Measurements from ENCODE around the gene MSTO1.
A peak's percentile ranks its signal among the peaks of the same experiment; 100 is the strongest.
"Not testable (repeated sequence)": the region's sequence is repeated elsewhere in the genome, so short reads cannot be mapped to it uniquely, and the experiment has no call there.

MSTO1 gene

GRCh38 chr1:155589282-155589681 is 20.7 kb upstream of the MSTO1 start:
- not testable (repeated sequence) for H3K4me1 ChIP-seq (ENCODE audit: control insufficient read depth, insufficient read depth, low read length, poor library complexity, severe bottlenecking); H3K36me3 ChIP-seq (ENCODE audit: control insufficient read depth, insufficient read depth, low read length); H3K4me3 ChIP-seq (ENCODE audit: insufficient read depth, low read depth, low read length, poor library complexity, severe bottlenecking); H3K27me3 ChIP-seq (replicated peaks; ENCODE audit: control insufficient read depth, insufficient read depth, low read length, poor library complexity, severe bottlenecking); H3K9me3 ChIP-seq (ENCODE audit: control insufficient read depth, low read length); DNase-seq; H3K27ac ChIP-seq (ENCODE audit: insufficient read depth, low read length, poor library complexity, severe bottlenecking)

DNA sequence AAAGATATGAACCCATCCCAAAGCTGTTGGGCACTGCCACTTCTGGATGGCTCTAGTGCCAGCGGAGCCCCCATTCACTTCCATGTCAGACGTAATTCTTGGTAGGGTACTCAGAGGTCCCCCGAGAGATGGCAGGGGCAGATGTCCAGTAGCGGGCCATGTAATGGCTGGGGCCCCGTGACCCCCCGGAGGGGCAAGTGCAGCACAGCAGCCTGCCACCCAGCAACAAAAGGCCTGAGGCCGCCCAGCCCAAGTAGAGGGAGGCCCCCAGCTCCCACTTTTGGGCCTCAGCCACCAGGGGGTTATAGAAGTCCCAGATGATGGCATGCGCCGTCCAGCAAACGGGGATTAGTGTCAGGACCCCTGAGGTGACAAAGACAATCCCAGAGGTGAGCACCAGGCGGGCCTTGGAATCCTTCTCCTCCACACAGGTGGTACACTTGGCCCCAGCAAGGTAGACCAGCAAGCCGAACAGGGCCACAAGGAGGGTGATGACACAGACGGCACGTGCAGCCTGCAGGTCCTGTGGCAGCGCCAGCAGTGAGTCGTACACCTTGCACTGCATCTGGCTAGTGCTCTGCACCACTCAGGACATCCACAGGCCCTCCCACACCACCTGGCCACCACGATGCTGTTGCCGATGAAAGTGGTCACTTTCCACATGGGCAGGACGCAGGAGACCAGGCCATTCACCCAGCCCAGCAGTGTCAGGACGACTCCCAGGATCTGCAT is 19.3 kb upstream of the MSTO1 start:
- H3K4me3 ChIP-seq (ENCODE audit: insufficient read depth, low read depth, low read length, poor library complexity, severe bottlenecking); H3K9me3 ChIP-seq (ENCODE audit: control insufficient read depth, low read length); DNase-seq; H3K36me3 ChIP-seq (ENCODE audit: control insufficient read depth, insufficient read depth, low read length); H3K4me1 ChIP-seq (ENCODE audit: control insufficient read depth, insufficient read depth, low read length, poor library complexity, severe bottlenecking); H3K27ac ChIP-seq (ENCODE audit: insufficient read depth, low read length, poor library complexity, severe bottlenecking); H3K27me3 ChIP-seq (replicated peaks; ENCODE audit: control insufficient read depth, insufficient read depth, low read length, poor library complexity, severe bottlenecking): not testable (repeated sequence)

GRCh38 chr1:155591770-155592169 is 18.2 kb upstream of the MSTO1 start:
- H3K9me3 ChIP-seq (ENCODE audit: control insufficient read depth, low read length) = no peaks in the 10 kb centered on the region
- peak in 1 of 3 donors; percentile 11 for DNase-seq
- no peak overlapping the region for H3K27ac ChIP-seq (ENCODE audit: insufficient read depth, low read length, poor library complexity, severe bottlenecking)
- H3K4me1 ChIP-seq (ENCODE audit: control insufficient read depth, insufficient read depth, low read length, poor library complexity, severe bottlenecking) = no peaks in the 10 kb centered on the region
- H3K4me3 ChIP-seq (ENCODE audit: insufficient read depth, low read depth, low read length, poor library complexity, severe bottlenecking) = no peak overlapping the region
- H3K36me3 ChIP-seq (ENCODE audit: control insufficient read depth, insufficient read depth, low read length) = no peaks in the 10 kb centered on the region
- no peaks in the 10 kb centered on the region for H3K27me3 ChIP-seq (replicated peaks; ENCODE audit: control insufficient read depth, insufficient read depth, low read length, poor library complexity, severe bottlenecking)

- not testable (repeated sequence) for H3K4me3 ChIP-seq (ENCODE audit: insufficient read depth, low read depth, low read length, poor library complexity, severe bottlenecking); H3K9me3 ChIP-seq (ENCODE audit: control insufficient read depth, low read length); H3K27ac ChIP-seq (ENCODE audit: insufficient read depth, low read length, poor library complexity, severe bottlenecking); H3K36me3 ChIP-seq (ENCODE audit: control insufficient read depth, insufficient read depth, low read length); H3K27me3 ChIP-seq (replicated peaks; ENCODE audit: control insufficient read depth, insufficient read depth, low read length, poor library complexity, severe bottlenecking); DNase-seq; H3K4me1 ChIP-seq (ENCODE audit: control insufficient read depth, insufficient read depth, low read length, poor library complexity, severe bottlenecking)
These were observed 14.0 kb upstream of the MSTO1 start for GRCh38 chr1:155595877-155596474.

- no peaks in the 10 kb centered on the region for H3K27me3 ChIP-seq (replicated peaks; ENCODE audit: control insufficient read depth, insufficient read depth, low read length, poor library complexity, severe bottlenecking)
- H3K4me1 ChIP-seq (ENCODE audit: control insufficient read depth, insufficient read depth, low read length, poor library complexity, severe bottlenecking) = no peaks in the 10 kb centered on the region
- no peak overlapping the region for H3K4me3 ChIP-seq (ENCODE audit: insufficient read depth, low read depth, low read length, poor library complexity, severe bottlenecking)
- no peak overlapping the region for H3K27ac ChIP-seq (ENCODE audit: insufficient read depth, low read length, poor library complexity, severe bottlenecking)
- H3K9me3 ChIP-seq (ENCODE audit: control insufficient read depth, low read length) = no peaks in the 10 kb centered on the region
- H3K36me3 ChIP-seq (ENCODE audit: control insufficient read depth, insufficient read depth, low read length) = no peaks in the 10 kb centered on the region
- no peak for DNase-seq
These were observed 13.2 kb upstream of the MSTO1 start for GRCh38 chr1:155596864-155597263.

DNA sequence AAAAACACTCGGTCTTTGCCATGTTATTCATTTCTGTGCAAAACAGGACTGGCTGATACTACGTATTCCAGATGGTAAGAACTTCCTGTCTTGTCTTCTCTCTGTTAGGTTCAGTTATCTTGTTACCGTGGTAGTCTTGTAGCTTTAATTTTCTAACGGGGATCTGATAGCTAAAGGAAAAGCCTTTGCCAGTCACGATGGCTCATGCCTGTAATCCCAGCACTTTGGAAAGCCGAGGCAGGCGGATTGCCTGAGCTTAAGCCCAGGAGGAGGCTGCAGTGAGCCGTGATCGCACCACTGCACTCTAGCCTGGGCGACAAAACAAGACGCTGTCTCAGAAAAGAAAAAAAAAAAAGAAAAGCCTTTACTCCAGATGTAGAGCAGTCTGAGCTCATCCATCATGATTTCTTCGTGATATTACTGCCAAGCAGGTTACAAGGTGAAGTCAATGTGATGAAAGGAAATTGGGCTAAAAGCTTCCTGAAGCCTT is 11.1 kb upstream of the MSTO1 start:
- H3K4me1 ChIP-seq (ENCODE audit: control insufficient read depth, insufficient read depth, low read length, poor library complexity, severe bottlenecking) = no peaks in the 10 kb centered on the region
- H3K36me3 ChIP-seq (ENCODE audit: control insufficient read depth, insufficient read depth, low read length) = no peaks in the 10 kb centered on the region
- no peak overlapping the region for H3K27ac ChIP-seq (ENCODE audit: insufficient read depth, low read length, poor library complexity, severe bottlenecking)
- peak overlapping the region; percentile 20 for H3K4me3 ChIP-seq (ENCODE audit: insufficient read depth, low read depth, low read length, poor library complexity, severe bottlenecking)
- DNase-seq = no peak
- no peaks in the 10 kb centered on the region for H3K27me3 ChIP-seq (replicated peaks; ENCODE audit: control insufficient read depth, insufficient read depth, low read length, poor library complexity, severe bottlenecking)
- no peaks in the 10 kb centered on the region for H3K9me3 ChIP-seq (ENCODE audit: control insufficient read depth, low read length)

GRCh38 chr1:155599828-155600572 is 10.0 kb upstream of the MSTO1 start:
- H3K36me3 ChIP-seq (ENCODE audit: control insufficient read depth, insufficient read depth, low read length); H3K4me1 ChIP-seq (ENCODE audit: control insufficient read depth, insufficient read depth, low read length, poor library complexity, severe bottlenecking); H3K4me3 ChIP-seq (ENCODE audit: insufficient read depth, low read depth, low read length, poor library complexity, severe bottlenecking); H3K27me3 ChIP-seq (replicated peaks; ENCODE audit: control insufficient read depth, insufficient read depth, low read length, poor library complexity, severe bottlenecking); H3K9me3 ChIP-seq (ENCODE audit: control insufficient read depth, low read length); H3K27ac ChIP-seq (ENCODE audit: insufficient read depth, low read length, poor library complexity, severe bottlenecking); DNase-seq: not testable (repeated sequence)

DNA sequence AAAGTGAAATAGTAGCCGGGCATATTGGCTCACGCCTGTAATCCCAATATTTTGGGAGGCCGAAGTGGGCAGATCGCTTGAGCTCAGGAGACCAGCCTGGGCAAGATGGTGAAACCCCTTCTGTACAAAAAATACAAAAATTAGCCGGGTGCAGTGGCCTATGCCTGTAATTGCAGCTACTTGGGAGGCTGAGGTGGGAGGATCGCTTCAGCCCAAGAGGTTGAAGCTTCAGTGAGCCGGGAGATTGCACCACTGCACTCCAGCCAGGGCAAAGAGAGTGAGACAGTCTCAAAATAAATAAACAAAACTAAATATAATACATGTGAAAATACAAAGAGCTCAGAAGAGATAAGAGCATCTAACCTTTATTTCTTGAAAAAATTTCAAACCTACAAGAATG is 2.3 kb upstream of the MSTO1 start:
- H3K4me3 ChIP-seq (ENCODE audit: insufficient read depth, low read depth, low read length, poor library complexity, severe bottlenecking) = no peak overlapping the region
- H3K36me3 ChIP-seq (ENCODE audit: control insufficient read depth, insufficient read depth, low read length) = peaks cover 6% of the 10 kb centered on the region
- H3K4me1 ChIP-seq (ENCODE audit: control insufficient read depth, insufficient read depth, low read length, poor library complexity, severe bottlenecking) = no peaks in the 10 kb centered on the region
- no peaks in the 10 kb centered on the region for H3K27me3 ChIP-seq (replicated peaks; ENCODE audit: control insufficient read depth, insufficient read depth, low read length, poor library complexity, severe bottlenecking)
- no peak for DNase-seq
- no peaks in the 10 kb centered on the region for H3K9me3 ChIP-seq (ENCODE audit: control insufficient read depth, low read length)
- no peak overlapping the region for H3K27ac ChIP-seq (ENCODE audit: insufficient read depth, low read length, poor library complexity, severe bottlenecking)

- Histone ChIP-seq H3K4me3 (ENCODE audit: insufficient read depth, low read depth, low read length, poor library complexity, severe bottlenecking) (no peak overlapping the region), H3K9me3 (ENCODE audit: control insufficient read depth, low read length) (no peaks in the 10 kb centered on the region), H3K27ac (ENCODE audit: insufficient read depth, low read length, poor library complexity, severe bottlenecking) (no peak overlapping the region), H3K27me3 (replicated peaks; ENCODE audit: control insufficient read depth, insufficient read depth, low read length, poor library complexity, severe bottlenecking) (no peaks in the 10 kb centered on the region), H3K4me1 (ENCODE audit: control insufficient read depth, insufficient read depth, low read length, poor library complexity, severe bottlenecking) (no peaks in the 10 kb centered on the region), H3K36me3 (ENCODE audit: control insufficient read depth, insufficient read depth, low read length) (peaks cover 6% of the 10 kb centered on the region)
- no peak for DNase-seq
These were observed 1.2 kb upstream of the MSTO1 start for GRCh38 chr1:155608888-155609225.

DNA sequence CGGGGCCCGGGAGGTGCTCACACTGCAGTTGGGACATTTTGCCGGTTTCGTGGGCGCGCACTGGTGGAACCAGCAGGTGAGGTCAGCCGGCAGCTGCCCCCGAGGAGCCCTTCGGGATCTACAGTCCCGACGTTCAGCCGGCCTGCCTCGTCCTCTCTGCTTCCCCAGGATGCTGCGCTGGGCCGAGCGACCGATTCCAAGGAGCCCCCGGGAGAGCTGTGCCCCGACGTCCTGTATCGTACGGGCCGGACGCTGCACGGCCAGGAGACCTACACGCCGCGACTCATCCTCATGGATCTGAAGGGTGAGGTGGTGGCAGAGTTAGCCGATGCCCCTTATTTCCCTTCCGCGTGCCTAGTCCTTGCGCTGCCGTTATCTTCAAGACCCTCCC is 234 bp downstream of the MSTO1 start:
- not testable (repeated sequence) for H3K36me3 ChIP-seq (ENCODE audit: control insufficient read depth, insufficient read depth, low read length); H3K27me3 ChIP-seq (replicated peaks; ENCODE audit: control insufficient read depth, insufficient read depth, low read length, poor library complexity, severe bottlenecking); H3K4me1 ChIP-seq (ENCODE audit: control insufficient read depth, insufficient read depth, low read length, poor library complexity, severe bottlenecking); DNase-seq; H3K9me3 ChIP-seq (ENCODE audit: control insufficient read depth, low read length); H3K27ac ChIP-seq (ENCODE audit: insufficient read depth, low read length, poor library complexity, severe bottlenecking); H3K4me3 ChIP-seq (ENCODE audit: insufficient read depth, low read depth, low read length, poor library complexity, severe bottlenecking)
